Measurements from ENCODE around the gene ARL14EPL.

The ARL14EPL gene

GRCh38 chr5:116032094-116032517 is at the start of gene ARL14EPL:
ARL14EPL (plus strand) TSS chr5:116032472; CDS start chr5:116051466, 18,994 bp downstream.
- DNase-seq, result peak; percentile 2

GRCh38 chr5:115983519-115983918 is 48.8 kb upstream of the ARL14EPL start:
- DNase-seq, result no peak

DNA sequence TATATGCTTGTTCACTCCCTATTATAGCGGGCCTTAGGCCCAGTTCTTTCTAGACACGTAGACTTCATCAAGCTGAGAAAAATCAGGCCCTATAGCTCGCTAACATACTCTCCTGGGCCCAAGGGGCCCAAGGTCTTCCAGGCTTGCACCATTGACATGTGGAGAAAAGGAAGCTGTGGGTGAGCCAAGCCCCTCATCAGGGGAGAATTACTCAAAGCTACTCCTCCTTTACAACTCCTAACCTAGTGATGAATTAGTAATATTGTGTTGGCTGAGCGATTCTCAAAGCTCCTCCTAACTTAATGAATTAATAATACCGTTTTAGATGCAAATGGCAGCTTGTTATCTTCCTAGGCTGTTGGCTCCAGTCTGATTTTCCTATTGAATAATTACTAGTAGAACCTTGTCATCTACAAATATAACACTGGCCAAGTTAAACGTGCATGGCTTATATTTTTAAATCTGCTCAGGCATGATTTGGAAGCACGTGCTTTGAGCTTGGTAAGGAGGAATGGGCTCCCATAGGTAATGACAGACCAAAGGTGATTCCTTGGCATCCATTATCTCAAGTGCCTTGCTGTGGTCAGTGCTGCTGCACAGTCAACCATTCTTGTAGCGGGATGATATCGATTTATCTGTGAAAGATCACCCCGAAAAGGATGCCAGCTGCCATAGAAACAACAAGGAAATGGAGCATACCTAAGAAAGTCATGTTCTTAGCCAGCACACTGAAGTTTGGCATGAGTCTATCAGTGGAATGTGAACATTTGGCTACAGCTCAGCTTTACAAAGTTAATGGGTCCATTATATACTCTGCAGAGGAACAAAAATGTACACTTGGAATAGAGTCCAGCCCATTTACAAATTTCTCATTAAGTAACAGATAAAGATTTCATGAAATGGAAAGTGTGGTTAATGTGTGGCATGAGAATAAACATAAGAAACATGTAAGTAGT is 46.2 kb upstream of the ARL14EPL start:
- no peak for DNase-seq

- no peak for DNase-seq
Measured at GRCh38 chr5:115988002-115988401, 44.3 kb upstream of the ARL14EPL start.

- no peak for DNase-seq
Measured at GRCh38 chr5:115992848-115993350, 39.4 kb upstream of the ARL14EPL start.

GRCh38 chr5:115995351-115995750 is 36.9 kb upstream of the ARL14EPL start:
- DNase-seq, result no peak

DNA sequence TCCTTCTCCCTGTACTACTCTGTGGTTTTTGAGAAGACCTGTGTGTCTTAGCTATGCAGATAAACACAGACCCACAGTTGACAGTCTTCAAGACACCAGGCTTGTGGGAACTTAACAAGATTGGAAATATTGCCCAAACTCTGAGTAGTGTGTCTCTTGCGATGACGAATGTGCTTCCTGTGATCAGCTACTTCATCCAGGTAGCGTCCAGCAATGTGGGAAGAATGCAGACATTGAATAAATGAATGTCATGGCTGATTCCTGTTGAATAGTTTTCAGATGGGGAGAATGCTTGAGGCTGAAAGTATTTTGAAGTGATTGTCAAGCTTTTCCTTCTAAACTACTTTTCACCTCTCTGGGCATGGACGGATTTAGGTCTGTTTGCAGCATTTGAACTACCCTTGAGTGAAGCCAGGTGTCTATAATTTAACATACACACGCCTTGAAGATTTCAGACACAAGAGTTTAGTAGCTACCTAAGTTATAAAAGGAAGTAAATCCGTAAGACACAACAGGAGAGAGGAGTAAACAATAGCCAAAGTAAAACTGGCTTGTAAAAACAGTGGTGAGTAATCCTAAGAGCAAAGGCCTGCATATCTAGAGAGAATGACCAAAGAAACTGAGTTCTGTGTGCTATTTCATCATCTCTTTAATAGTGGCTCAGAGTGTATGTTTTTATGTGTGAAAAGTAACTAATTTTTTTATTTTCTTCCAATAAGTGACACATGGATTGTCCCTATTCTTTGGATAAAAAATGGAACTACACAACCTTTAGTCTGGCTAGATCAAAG is 30.0 kb upstream of the ARL14EPL start:
- no peak for DNase-seq

DNA sequence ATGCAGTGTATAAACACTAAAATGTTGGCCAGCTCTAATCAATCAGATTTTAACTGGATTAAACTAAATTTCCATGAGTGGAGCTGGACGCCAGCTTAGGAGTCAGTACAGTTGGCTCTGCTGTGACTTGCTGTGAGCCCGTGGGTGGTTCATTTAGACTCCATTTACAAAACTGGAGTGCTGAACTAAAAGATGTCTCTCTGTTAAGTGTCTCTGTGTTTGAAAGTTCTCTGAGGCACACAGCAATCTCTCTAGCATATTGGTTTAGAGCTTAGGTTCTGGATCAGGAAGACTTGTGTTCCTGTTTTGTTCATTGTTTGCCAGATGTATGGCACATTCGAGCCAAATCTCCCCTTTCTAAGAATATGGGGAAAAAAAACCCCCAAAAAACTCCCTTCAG is 28.0 kb upstream of the ARL14EPL start:
- DNase-seq, result no peak

DNA sequence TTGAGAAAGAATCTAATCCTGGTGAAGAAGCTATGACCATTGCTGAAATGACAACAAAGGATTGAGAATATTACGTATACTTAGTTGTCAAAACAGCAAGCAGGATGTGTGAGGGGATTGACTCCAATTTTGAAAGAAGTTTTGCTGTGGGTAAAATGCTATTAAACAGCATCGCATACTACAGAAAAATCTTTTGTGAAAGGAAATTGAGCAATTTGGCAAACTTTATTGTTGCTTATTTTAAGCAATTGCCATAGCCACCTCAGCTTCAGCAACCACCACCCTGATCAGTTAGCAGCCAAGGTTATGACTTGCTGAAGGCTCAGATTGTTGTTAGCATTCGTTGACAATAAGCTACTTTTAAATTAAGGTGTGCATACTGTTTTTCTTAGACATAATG is 22.5 kb upstream of the ARL14EPL start:
- DNase-seq, result no peak

GRCh38 chr5:116011046-116011445 is 21.2 kb upstream of the ARL14EPL start:
- DNase-seq, result no peak

GRCh38 chr5:116013207-116013785 is 19.0 kb upstream of the ARL14EPL start:
- no peak for DNase-seq

- no peak for DNase-seq
Measured at GRCh38 chr5:116013936-116014335, 18.3 kb upstream of the ARL14EPL start.

DNA sequence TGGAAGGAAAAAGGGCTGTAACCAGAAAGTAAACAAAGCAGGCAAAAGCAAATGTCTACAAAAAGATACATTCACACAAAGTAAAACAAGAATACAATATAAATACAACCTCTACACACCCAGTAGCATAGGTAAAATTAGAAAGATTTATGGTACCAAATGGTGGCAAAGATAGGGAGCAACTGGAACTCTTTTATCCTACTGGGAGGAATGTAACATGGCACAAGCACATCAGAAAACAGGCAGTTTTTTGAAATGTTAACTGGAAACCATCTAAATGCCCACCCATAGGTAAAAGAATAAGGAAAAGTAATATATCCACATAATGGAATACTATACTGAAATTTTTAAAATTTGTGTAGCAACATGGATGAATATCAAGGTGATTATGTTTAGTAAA is 8.7 kb upstream of the ARL14EPL start:
- DNase-seq, result no peak

- DNase-seq, result no peak
Measured at GRCh38 chr5:116025866-116026265, 6.4 kb upstream of the ARL14EPL start.

- no peak for DNase-seq
Measured at GRCh38 chr5:116032991-116033390, 719 bp downstream of the ARL14EPL start.

- DNase-seq, result no peak
Measured at GRCh38 chr5:116035123-116035522, 2.9 kb downstream of the ARL14EPL start.

- DNase-seq, result no peak
Measured at GRCh38 chr5:116037236-116037822, 5.1 kb downstream of the ARL14EPL start.

DNA sequence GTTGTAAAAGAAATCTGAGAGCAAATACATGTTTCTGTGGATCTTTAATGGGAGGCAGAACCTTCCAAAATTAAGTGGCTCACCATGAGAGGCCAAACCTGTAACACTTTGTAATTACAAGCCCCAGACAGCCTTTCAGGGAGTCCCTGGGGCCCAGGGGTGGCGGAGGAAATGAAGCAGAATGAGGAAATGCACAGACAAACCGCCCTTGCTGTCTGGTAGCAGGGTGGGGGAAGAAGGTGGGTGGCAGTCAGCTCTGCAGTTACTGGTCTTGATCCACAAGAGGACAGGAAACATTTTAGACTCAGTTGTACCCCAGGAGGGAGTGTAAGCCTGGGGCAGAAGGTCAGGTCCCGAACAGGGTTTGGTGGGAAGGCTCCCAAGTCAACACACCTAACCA is 6.5 kb downstream of the ARL14EPL start:
- DNase-seq, result peak; percentile 43

DNA sequence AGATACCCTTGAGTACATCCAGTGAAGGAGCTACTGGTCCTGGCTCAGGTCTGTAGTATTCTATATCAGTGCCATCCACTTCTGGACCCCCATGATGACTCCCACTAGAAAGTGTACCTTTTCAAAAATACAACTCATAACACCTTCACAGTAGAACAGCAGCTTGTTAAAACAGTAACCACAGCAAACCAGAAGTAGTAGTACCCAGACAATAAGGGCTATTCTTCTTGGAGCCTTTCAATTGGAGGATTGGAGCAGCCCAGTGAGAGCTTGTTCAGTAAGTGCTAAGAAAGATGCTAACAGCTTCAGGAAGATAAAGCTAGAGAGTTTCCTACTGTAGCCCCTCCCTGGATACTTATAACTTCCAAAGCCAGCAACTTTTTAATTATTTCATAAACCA is 10.1 kb downstream of the ARL14EPL start:
- no peak for DNase-seq

- DNase-seq, result no peak
Measured at GRCh38 chr5:116044073-116044472, 11.8 kb downstream of the ARL14EPL start.

GRCh38 chr5:116045821-116046220 is 13.5 kb downstream of the ARL14EPL start:
- DNase-seq, result no peak

DNA sequence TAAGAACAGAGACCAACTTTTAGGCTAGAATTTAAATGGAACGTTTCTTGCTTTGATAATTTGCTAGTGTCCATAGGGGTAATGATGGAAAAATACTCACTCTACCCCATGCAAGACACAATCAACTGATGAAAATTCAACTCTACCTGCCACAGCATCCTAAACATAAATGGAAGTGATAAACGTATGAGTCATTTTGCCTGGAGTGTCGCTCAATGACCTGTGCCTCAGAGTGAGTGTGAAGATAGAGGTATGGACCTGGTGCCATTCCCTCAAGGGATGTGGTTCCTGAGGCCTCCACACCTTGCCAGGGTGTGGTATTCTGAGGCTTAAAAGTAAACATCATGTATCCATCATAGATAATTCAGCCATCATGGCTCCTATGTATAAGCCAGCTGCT is 14.0 kb downstream of the ARL14EPL start:
- DNase-seq, result no peak

- DNase-seq, result no peak
Measured at GRCh38 chr5:116046823-116047222, 14.6 kb downstream of the ARL14EPL start.
